GM18870 (cell line): ENCODE data around the gene CDHR5.
A peak's percentile ranks its signal among the peaks of the same experiment; 100 is the strongest.
"Not testable (repeated sequence)": the region's sequence is repeated elsewhere in the genome, so short reads cannot be mapped to it uniquely, and the experiment has no call there.

ENCODE experiments used
- ATAC-seq: cut with Tn5 transposase; IDR thresholded peaks from one replicate; pipeline ENCODE4 v1.9.1; 2021; ENCODE audit warnings: moderate library complexity; ENCODE audit not compliant: unreplicated experiment

Gene CDHR5

GRCh38 chr11:589798-590197 is 35.0 kb downstream of the CDHR5 start:
- ATAC-seq: no peak

DNA sequence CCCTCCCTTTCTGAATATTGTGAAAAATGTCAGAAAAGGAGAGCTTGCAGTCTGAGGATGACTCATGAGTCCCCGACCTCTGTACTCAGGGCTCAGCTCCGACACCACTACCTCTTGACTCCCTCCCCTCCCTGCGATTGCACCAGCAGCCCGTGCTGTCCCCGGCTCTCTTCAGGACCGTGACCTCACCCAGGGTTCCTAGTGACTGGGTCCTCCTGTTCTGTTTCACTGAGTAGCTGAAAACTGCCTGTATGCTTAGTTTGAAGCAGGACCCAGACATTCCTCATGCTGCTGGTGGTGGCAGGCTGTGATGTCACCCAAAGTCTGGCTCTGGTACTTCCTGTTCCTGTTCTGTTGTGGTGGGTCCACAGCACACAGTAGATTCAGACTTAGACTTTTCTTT is 36.8 kb downstream of the CDHR5 start:
- ATAC-seq: no peak

DNA sequence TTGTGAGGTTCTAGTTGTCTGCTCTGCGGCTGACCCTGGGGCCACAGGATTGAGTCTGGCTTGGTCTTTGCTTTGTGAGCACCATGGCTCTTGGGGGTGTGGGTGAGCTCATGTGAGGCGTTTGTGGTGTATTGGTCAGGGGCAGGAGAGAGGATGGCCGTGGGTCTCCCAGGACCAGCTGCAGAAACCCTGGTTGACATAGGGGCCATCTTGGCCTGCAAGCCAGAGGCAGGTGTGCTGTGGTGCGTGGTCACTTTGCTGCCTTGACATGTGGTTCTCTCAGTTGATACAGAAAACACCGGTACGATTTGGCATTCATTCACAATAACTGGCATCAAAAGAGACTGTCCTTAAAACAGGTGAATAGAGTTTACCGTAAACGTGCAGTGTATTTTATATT is 37.2 kb downstream of the CDHR5 start:
- ATAC-seq: no peak

DNA sequence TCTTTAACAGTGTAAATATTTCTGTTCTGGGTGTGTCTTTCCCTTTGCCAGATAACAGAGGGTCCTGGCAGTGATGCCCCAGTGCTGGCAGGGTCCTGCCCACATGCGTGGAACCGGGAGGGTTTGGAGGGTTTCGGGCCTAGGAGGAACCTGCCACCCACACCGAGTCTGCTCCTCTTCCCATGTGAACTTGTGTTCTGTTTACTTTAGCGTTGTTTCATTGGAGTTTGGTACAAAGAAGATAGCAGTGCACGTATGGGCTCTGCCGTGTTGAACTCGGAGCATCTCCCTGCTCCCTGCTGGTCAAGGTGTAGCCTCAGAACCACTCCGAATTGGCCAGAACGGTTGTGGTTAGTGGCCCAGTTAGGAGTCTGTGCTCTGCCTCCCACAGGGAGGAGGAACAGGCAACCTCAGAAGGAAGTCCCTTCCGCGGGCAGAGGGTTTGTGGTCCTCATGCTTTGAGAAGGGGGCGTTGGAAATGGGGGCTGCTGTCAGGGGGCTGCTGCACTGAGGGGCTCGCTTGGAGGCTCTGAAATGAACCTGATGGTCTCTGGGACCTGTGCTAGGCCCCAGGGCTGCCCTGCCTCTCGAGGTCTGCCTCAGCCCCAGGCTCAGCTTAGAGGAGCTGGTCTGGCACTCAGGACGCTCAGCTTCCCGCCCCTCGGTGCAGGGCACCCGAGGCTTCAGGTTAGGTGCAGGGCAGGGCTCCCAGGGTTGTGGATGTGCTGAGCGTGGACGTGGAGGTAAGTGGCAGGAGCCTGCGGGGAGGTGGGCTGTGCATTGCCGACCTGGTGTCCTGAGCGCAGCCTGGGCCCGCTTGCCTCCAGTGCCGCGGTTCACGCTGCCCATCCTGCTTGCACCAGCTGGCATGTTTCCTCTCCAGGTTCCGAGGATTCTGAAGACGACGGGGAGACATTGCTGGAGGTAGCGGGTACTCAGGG is 38.1 kb downstream of the CDHR5 start:
- ATAC-seq: no peak

- ATAC-seq: no peak
Measured at GRCh38 chr11:584287-584686, 40.5 kb downstream of the CDHR5 start.

DNA sequence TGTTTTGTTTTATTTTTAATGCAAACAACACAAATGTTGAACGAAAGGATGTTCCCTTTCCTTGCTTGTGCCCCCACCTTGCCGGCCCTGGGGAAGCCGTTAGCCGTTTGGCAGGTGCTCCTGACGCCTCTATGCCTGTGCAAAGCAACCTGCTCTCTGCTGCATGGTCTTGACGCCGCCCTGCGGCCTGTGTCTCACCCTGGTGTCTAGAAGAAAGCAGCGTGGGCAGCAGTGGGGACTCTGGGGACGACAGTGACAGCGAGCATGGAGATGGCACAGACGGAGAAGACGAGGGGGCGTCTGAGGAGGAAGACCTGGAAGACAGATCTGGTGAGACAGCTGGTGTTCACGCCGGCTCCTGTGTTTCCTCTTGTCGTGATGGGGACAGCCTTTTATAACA is 43.0 kb downstream of the CDHR5 start:
- no peak for ATAC-seq

GRCh38 chr11:581342-581741 is 43.4 kb downstream of the CDHR5 start:
- ATAC-seq: no peak

- ATAC-seq: no peak
Measured at GRCh38 chr11:579830-580601, 44.7 kb downstream of the CDHR5 start.

DNA sequence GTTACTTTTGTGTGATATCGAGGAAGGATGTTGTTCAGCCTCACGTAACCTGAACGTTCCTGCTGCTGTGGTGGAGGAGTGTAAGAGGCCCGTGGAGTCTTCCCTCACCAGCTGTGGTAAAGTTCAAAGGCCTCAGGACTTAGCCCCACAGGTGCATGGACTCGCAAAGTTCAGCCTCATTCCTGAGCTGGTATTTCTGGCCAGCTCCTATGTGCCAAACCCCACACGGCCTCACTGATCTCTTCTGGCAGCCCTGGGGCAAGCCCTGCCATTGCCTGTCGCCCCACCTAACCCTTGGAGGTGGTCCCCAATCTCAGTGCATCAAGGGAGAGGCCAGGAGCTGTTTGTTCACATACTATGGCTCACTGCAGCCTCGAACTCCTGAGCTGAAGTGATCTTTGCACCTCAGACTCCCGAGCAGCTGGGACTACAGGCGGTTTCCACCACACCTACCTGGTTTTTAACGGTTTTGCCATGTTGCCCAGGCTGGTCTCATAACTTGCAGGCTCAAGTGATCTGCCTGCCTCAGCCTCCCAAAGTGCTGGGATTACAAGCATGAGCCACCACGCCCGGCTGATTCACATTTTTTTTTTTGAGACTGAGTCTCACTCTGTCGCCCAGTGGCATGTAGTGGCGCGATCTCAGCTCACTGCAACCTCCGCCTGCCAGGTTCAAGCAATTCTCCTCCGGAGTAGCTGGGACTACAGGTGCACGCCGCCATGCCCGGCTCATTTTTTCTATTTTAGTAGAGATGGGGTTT is 46.3 kb downstream of the CDHR5 start:
- ATAC-seq: no peak

DNA sequence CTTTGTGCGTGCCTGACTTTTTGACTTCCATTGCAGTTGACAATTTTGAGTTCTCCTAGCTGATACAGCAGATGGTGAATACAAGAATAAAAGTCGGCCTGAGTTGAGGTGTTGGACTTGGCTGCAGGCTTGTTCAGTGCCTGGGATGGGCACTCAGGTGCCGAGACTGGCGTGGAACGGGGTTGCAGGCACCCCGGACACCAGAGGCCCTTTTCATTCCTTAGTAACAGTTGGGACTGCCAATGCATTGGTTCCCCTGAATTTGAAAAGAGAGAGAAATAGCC is 47.2 kb downstream of the CDHR5 start:
- no peak for ATAC-seq

DNA sequence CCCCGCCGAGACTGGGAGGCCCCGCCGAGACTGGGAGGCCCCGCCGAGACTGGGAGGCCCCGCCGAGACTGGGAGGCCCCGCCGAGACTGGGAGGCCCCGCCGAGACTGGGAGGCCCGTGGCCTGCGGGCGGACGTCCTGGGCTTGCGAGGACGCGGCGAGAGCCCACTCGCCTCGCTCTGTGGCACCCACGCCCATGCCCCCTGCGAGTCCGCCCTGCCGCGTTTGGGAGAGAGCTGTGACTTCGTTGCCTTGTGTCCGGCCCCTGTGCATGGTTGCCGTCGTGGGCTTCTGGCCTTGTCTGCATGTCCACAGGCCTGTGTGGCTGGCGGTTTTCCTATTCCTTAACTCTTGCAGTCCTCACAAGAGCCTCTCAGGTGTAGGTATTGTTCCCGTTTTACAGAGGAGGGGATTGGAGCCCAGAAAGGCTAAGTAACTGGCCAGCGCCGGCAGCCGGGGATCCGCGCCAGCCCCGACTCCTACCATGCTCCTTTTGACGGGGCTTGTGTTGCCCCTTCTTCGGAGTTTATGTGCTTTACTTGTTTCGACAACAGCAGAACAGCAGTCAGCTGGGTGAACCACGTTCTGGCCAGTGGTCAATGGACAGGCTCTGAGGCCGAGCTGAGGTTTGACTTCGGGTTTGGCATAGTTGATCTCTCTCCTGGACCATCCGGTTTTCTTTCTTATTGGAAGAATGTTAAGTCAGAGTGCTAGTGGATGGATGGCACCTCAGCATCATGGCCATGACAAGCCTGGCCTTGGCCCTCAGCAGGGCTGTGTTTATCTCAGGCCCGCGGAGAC is 47.7 kb downstream of the CDHR5 start:
- no peak for ATAC-seq

GRCh38 chr11:575996-576768 is 48.6 kb downstream of the CDHR5 start, which contains the start of gene PHRF1:
Gene PHRF1, plus strand, starts transcription at chr11:576470. Its CDS starts 5,043 bp downstream, at chr11:581513.
- peak; percentile 88 for ATAC-seq

GRCh38 chr11:575313-575995 is 49.3 kb downstream of the CDHR5 start:
- no peak for ATAC-seq

DNA sequence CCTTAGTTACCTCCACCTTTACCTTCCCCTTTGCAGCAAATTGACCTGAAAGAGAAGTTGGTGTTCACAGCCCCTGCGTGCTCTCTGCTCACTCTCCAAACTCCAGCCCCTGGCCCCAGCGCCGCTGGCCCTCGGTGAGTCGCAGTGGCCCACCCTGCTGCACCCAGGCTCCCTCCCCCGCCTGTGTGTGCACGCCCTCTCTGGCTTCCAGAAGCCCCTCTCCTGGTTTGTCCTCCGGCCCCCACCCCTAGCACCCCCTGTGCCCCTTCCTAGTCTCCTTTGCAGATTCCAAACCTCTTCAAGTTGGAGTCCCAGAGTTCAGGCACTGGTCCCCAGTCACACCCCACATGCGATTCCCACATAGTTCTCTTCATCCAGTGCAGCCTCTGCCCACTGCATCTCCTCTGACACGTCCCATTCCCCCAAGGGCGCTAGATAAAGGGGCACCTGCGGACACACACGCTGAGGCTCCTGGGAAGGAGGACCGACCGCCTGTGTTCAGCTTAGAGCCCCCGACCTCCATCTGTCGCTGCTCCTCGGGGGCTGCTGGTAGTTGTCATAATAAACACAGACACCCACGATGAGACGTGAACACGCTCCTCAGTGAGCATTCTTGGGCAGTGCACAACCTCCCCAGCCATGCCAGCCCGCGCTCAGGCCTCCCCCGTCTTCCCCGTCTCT is 50.0 kb downstream of the CDHR5 start:
- no peak for ATAC-seq

DNA sequence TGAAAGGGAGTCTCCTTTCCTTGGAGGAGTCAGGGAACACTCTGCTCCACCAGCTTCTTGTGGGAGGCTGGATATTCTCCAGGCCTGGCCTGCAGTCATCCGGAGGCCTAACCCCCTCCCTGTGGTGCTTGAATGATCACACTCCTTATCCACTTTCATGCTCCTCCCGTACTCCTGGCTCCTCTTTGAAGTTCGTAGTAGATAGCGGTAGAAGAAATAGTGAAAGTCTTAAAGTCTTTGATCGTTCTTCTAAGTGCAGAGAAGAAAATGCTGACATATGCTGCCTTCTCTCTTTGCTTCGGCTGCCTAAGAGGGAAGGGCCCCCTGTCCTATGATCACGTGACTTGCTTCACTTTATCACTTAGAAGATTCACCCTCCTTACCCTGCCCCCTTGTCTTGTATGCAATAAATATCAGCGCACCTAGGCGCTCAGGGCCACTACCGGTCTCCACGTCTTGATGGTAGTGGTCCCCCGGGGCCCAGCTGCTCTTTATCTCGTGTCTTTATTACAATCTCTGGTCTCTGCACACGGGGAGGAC is 50.7 kb downstream of the CDHR5 start:
- ATAC-seq: not testable (repeated sequence)

DNA sequence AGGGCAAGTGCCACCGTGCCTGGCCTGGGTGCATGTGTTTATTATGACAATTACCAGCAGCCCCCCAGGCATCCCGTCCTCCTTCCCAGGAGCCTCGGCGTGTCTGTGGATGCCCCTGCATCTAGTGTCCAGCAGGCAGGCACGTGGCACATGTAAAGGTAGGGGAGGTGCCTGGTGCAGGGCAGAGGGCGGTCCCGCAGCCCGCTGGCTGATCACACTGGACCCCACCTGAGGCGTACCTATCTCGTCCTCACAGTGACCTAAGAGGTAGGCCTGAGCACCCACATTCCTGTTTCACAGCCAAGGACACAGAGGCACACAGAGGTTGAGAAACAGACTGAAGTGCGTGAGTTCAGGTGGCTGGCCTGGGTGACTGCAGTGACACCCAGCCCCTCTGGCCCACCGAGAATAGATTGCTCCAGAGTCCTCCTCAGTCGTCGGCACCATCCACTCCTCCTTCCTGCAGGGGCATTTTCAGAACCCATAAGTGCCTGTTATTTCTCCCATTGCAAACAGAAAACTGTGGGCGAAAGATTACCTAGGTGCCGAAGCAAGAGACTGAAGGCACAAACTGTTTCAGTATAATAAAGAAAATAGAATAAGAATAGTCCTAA is 51.5 kb downstream of the CDHR5 start:
- ATAC-seq: no peak

- no peak for ATAC-seq
Measured at GRCh38 chr11:571802-572185, 53.0 kb downstream of the CDHR5 start.
